Stimulated activated CD4-positive, alpha-beta T cell treated with anti-CD3 and anti-CD28 coated beads, Interleukin-15, amount 100 ng/mL, for 1 hour (primary cell): Measurements from ENCODE around the gene ASPA.

Experiments used
- DNase-seq, 2 donors: peaks; one replicate each; pipeline ENCODE4 v3.0.0-alpha.2; 2020; ENCODE audit warnings: low read depth in 1 of 2, low spot score in 1 of 2

The ASPA gene

GRCh38 chr17:3533752-3534151, 58.0 kb downstream of the ASPA start:
- no peak for DNase-seq

- DNase-seq, result no peak
Measured at GRCh38 chr17:3534881-3535252, 59.1 kb downstream of the ASPA start.

- DNase-seq, result peak in 1 of 2 donors; percentile 43
Measured at GRCh38 chr17:3535253-3535995, 59.6 kb downstream of the ASPA start.

GRCh38 chr17:3536716-3537115, 60.9 kb downstream of the ASPA start:
- no peak for DNase-seq

GRCh38 chr17:3539881-3540540, 64.2 kb downstream of the ASPA start:
- no peak for DNase-seq

GRCh38 chr17:3542410-3543088, 66.8 kb downstream of the ASPA start:
- no peak for DNase-seq

GRCh38 chr17:3543453-3543852, 67.7 kb downstream of the ASPA start:
- DNase-seq, result no peak

- DNase-seq, result no peak
Measured at GRCh38 chr17:3544365-3544764, 68.6 kb downstream of the ASPA start.

GRCh38 chr17:3545151-3545550, 69.4 kb downstream of the ASPA start:
- no peak for DNase-seq

- DNase-seq, result no peak
Measured at GRCh38 chr17:3546521-3546920, 70.7 kb downstream of the ASPA start.

- DNase-seq, result no peak
Measured at GRCh38 chr17:3546997-3547396, 71.2 kb downstream of the ASPA start.

GRCh38 chr17:3547628-3548027, 71.8 kb downstream of the ASPA start:
- no peak for DNase-seq

GRCh38 chr17:3549610-3550162, 73.9 kb downstream of the ASPA start:
- DNase-seq, result no peak

- DNase-seq, result no peak
Measured at GRCh38 chr17:3551189-3551588, 75.4 kb downstream of the ASPA start.

- DNase-seq, result no peak
Measured at GRCh38 chr17:3552916-3553315, 77.1 kb downstream of the ASPA start.
